Measurements from ENCODE around the gene CYP27A1.

GRCh38 chr2:218777276-218777990, 4.5 kb upstream of the CYP27A1 start:
- TF ChIP-seq POLR2A (IDR thresholded peaks at IDR 0.05): no peak
- TF ChIP-seq, protein P1, sequence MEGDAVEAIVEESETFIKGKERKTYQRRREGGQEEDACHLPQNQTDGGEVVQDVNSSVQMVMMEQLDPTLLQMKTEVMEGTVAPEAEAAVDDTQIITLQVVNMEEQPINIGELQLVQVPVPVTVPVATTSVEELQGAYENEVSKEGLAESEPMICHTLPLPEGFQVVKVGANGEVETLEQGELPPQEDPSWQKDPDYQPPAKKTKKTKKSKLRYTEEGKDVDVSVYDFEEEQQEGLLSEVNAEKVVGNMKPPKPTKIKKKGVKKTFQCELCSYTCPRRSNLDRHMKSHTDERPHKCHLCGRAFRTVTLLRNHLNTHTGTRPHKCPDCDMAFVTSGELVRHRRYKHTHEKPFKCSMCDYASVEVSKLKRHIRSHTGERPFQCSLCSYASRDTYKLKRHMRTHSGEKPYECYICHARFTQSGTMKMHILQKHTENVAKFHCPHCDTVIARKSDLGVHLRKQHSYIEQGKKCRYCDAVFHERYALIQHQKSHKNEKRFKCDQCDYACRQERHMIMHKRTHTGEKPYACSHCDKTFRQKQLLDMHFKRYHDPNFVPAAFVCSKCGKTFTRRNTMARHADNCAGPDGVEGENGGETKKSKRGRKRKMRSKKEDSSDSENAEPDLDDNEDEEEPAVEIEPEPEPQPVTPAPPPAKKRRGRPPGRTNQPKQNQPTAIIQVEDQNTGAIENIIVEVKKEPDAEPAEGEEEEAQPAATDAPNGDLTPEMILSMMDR (IDR thresholded peaks at IDR 0.05): no peak
